Bronchial epithelial cell (primary cell): ENCODE results near the gene SLC38A8. TPM values are rescaled to one million over a fixed set of nuclear protein-coding genes. Genes with fewer than 3 reads are reported as not detected.

Experiments used
- DNase-seq: peaks from one replicate; pipeline ENCODE4 v3.0.0-alpha.2; 2010; ENCODE audit warnings: low read depth
- FAIRE-seq: peaks from 2 replicates; lab custom pipeline; 2011; peaks lifted over from hg19 to GRCh38; lab: Jason Lieb, UNC
- H3K27me3 ChIP-seq: 2 replicates; pipeline ENCODE4 v1.5.1; 2011; ENCODE audit warnings: low read length; ENCODE audit not compliant: control insufficient read depth, insufficient read depth
- H3K36me3 ChIP-seq: 2 replicates; pipeline ENCODE4 v1.5.1; 2011; ENCODE audit warnings: low read length; ENCODE audit not compliant: control insufficient read depth, insufficient read depth
- H3K4me3 ChIP-seq: 2 replicates; pipeline ENCODE4 v1.5.1; 2011; ENCODE audit warnings: mild to moderate bottlenecking, low read depth, low read length, control low read depth
- total RNA-seq: library from RNA; depleted of rRNA; stranded (reverse); fragments of >200 nt; gene quantifications from 2 replicates; pipeline ENCODE4 v1.2.1, GENCODE V29; 2014
- TF ChIP-seq, protein P1 (sequence below): IDR thresholded peaks from 2 replicates; pipeline ENCODE4 v1.5.1; 2011; ENCODE audit warnings: mild to moderate bottlenecking, moderate library complexity, low read length, control low read depth, inconsistent platforms; ENCODE audit not compliant: insufficient read depth, severe bottlenecking

The SLC38A8 gene
- total RNA-seq, 1 donor from 2014 or later: not detected

DNA sequence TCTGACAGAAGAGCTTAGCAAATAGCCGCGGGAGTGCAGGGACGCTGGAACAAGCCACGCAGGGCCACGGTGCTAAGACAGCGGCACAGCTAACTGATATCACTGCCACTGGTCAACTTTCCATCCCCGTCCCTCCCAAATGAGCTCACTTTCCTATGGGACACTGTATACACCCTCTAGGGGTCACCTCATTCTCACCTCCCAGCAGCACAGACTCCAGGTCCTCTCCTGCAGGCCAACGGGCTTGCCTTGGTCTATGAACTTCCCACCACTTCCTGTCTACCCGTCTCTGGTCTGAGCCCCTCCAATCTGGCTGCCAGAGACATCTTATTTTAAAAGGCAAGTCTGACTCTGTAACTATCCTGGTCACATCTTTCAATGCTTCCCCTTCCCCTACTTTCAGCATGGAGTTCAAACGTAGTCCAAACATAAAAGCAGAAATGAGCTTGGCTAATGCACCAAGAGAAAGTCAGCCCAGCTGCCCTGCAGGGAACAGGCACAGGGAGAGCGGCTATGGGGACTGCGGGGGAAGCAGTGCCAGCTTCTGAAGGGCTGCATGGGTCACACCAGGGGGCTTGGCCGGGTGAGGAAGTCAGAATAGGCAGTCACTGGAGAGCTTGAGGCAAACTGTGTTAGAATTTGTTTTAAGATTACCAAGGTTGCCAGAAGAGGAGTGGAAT, 26.3 kb upstream of the SLC38A8 start:
- FAIRE-seq (no peak), DNase-seq (no peak)
- no peaks in the 10 kb centered on the region for H3K27me3 ChIP-seq
- H3K4me3 ChIP-seq: no peak overlapping the region
- TF ChIP-seq, protein P1, sequence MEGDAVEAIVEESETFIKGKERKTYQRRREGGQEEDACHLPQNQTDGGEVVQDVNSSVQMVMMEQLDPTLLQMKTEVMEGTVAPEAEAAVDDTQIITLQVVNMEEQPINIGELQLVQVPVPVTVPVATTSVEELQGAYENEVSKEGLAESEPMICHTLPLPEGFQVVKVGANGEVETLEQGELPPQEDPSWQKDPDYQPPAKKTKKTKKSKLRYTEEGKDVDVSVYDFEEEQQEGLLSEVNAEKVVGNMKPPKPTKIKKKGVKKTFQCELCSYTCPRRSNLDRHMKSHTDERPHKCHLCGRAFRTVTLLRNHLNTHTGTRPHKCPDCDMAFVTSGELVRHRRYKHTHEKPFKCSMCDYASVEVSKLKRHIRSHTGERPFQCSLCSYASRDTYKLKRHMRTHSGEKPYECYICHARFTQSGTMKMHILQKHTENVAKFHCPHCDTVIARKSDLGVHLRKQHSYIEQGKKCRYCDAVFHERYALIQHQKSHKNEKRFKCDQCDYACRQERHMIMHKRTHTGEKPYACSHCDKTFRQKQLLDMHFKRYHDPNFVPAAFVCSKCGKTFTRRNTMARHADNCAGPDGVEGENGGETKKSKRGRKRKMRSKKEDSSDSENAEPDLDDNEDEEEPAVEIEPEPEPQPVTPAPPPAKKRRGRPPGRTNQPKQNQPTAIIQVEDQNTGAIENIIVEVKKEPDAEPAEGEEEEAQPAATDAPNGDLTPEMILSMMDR: no peak
- peaks cover 18% of the 10 kb centered on the region for H3K36me3 ChIP-seq

DNA sequence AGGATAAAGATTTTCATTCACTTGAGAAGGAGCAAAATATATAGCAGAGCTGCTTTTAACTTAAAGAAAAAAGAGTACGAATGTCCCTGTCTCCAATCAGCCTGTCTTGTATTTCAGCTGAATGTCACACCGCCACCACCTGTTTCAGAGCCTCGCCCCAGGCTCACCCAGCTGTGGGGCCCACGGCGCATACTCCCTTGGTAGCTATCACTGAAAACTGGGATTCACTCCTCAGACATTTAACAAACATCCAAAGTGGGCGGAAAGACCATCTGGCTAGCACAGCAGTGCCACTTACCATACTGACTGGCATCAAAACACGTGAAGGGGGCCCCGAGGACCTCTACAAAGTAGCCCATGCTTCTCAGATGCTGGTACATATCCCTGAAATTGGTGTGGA, 25.4 kb upstream of the SLC38A8 start:
- TF ChIP-seq, protein P1: no peak
- no peak for DNase-seq
- Histone ChIP-seq H3K27me3 (no peaks in the 10 kb centered on the region), H3K36me3 (peaks cover 19% of the 10 kb centered on the region), H3K4me3 (no peak overlapping the region)
- FAIRE-seq: no peak

DNA sequence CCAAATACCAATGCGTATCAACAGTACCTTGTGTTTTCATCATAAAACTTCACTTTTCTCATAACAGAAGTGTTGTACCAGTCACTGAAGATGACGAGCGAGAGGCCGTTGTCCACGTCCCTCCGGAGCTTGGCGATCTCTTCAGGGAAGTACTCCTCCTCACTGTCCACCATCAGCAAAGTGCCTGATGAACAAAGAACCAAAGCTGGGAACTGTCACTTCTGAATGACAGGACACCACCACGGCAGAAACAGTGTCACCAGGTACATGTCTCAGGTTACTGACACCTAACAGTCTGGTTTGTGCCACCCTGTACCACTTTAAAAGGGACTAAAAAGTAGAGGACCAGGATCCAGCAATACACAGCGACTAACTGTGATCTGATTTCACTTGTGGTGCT, 25.0 kb upstream of the SLC38A8 start:
- Histone ChIP-seq H3K4me3 (no peak overlapping the region), H3K36me3 (peaks cover 20% of the 10 kb centered on the region), H3K27me3 (no peaks in the 10 kb centered on the region)
- DNase-seq: no peak
- TF ChIP-seq, protein P1: no peak
- no peak for FAIRE-seq

DNA sequence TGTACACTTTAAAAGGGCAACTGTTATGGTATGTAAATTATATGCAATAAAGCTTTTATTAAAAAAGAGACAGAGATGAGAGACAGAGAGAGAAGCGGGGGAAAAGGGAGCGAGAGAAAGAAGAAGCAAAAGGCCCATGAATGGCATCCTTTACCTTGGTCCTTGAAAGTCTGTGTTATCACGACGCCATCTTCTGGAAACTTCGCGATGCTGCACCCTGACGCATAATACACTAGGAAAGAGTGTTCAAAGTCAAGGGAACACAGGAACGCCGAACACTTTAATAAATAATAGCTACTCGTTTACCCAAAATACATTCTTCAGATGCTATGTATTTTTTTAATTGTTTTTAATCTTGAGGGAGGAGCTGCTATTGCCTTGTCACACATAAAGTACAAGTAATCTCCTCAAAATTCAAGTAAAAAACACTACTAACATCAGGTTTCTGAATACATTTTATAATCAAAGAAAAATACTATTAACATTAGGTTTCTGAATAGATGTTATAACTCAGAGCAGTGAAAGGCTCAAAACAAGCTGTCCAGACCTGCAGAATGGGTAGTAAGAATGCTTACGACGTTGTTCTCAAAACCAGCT, 23.0 kb upstream of the SLC38A8 start:
- DNase-seq (peak; percentile 61), FAIRE-seq (no peak)
- TF ChIP-seq, protein P1: peak; percentile 78
- Histone ChIP-seq H3K27me3 (no peaks in the 10 kb centered on the region), H3K4me3 (no peak overlapping the region), H3K36me3 (peaks cover 29% of the 10 kb centered on the region)

DNA sequence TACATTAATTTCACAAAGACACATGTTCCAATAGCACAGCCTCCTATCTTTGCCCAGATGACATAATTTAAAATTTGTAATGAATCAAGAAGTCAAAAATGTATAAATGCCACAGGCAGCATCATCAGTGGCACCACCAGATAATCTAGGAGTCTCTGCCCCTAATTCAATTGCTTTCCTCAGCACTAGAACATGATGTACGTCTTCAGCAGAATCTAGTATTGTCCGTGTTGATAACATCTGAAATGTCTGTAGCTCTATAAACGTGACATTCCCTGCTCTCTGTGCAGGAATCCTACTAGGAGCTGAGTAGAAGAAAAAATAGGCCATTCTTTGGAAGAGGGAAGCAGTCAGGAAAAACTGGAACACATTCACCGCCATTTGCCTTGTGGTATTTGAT, 21.4 kb upstream of the SLC38A8 start:
- TF ChIP-seq, protein P1: no peak
- FAIRE-seq (no peak), DNase-seq (no peak)
- H3K4me3 ChIP-seq: no peak overlapping the region
- H3K36me3 ChIP-seq: peaks cover 33% of the 10 kb centered on the region
- no peaks in the 10 kb centered on the region for H3K27me3 ChIP-seq
